H9 (cell line): ENCODE data around the gene USP3. TPM values are rescaled to one million over a fixed set of nuclear protein-coding genes. Genes with fewer than 3 reads are reported as not detected.

ENCODE experiments used
- DNase-seq: peaks from one replicate; pipeline ENCODE4 v3.0.0-alpha.2; 2017
- H2AFZ ChIP-seq: one replicate; pipeline ENCODE4 v1.6.1; 2013; ENCODE audit warnings: mild to moderate bottlenecking, low read length, control low read depth, moderate library complexity
- H2AK5ac ChIP-seq: 2 replicates; pipeline ENCODE4 v1.6.1; 2013; ENCODE audit warnings: low read length, control low read depth, mixed read lengths; ENCODE audit not compliant: insufficient read length
- H2BK120ac ChIP-seq: one replicate; pipeline ENCODE4 v1.6.1; 2013; ENCODE audit warnings: low read depth, mild to moderate bottlenecking, low read length, control low read depth, inconsistent platforms; ENCODE audit not compliant: poor library complexity, severe bottlenecking
- H2BK12ac ChIP-seq: 2 replicates; pipeline ENCODE4 v1.6.1; 2013; ENCODE audit warnings: low read length, control low read depth, mixed read lengths, low read depth; ENCODE audit not compliant: insufficient read length
- H2BK15ac ChIP-seq: 2 replicates; pipeline ENCODE4 v1.6.1; 2013; ENCODE audit warnings: low read depth, low read length, control low read depth
- H2BK20ac ChIP-seq: one replicate; pipeline ENCODE4 v1.6.1; 2013; ENCODE audit warnings: low read depth, mild to moderate bottlenecking, low read length, control low read depth, inconsistent platforms; ENCODE audit not compliant: poor library complexity, severe bottlenecking
- H2BK5ac ChIP-seq: 2 replicates; pipeline ENCODE4 v1.6.1; 2013; ENCODE audit warnings: low read length, control low read depth, mixed read lengths; ENCODE audit not compliant: insufficient read length
- H3K14ac ChIP-seq: 2 replicates; pipeline ENCODE4 v1.6.1; 2013; ENCODE audit warnings: low read length, control low read depth; ENCODE audit not compliant: insufficient read depth
- H3K18ac ChIP-seq: 2 replicates; pipeline ENCODE4 v1.6.1; 2013; ENCODE audit warnings: low read depth, mild to moderate bottlenecking, mixed read lengths, low read length, control low read depth; ENCODE audit not compliant: insufficient read length
- H3K23ac ChIP-seq: 2 replicates; pipeline ENCODE4 v1.6.1; 2013; ENCODE audit warnings: low read length, control low read depth, mixed read lengths, low read depth; ENCODE audit not compliant: insufficient read length
- H3K23me2 ChIP-seq: 2 replicates; pipeline ENCODE4 v1.6.1; 2013; ENCODE audit warnings: low read depth, mild to moderate bottlenecking, mixed read lengths, low read length, control low read depth; ENCODE audit not compliant: insufficient read length, poor library complexity, severe bottlenecking
- H3K27ac ChIP-seq: 2 replicates; pipeline ENCODE4 v1.5.1; 2013; ENCODE audit warnings: low read length, control low read depth, mixed read lengths, low read depth; ENCODE audit not compliant: insufficient read length
- H3K27me3 ChIP-seq: 2 replicates; pipeline ENCODE4 v1.6.1; 2013; ENCODE audit warnings: low read length, control low read depth, inconsistent platforms; ENCODE audit not compliant: insufficient read depth
- H3K4ac ChIP-seq: 2 replicates; pipeline ENCODE4 v1.6.1; 2013; ENCODE audit warnings: low read depth, mild to moderate bottlenecking, control low read depth, inconsistent platforms, low read length, moderate library complexity
- H3K4me1 ChIP-seq: 2 replicates; pipeline ENCODE4 v1.6.1; 2013; ENCODE audit warnings: low read length, control low read depth, inconsistent platforms; ENCODE audit not compliant: insufficient read depth
- H3K4me2 ChIP-seq: 2 replicates; pipeline ENCODE4 v1.6.1; 2013; ENCODE audit warnings: low read length, control low read depth, mixed read lengths; ENCODE audit not compliant: insufficient read length, insufficient read depth
- H3K56ac ChIP-seq: 2 replicates; pipeline ENCODE4 v1.6.1; 2013; ENCODE audit warnings: low read depth, mild to moderate bottlenecking, mixed read lengths, low read length, control low read depth; ENCODE audit not compliant: insufficient read length
- H3K79me1 ChIP-seq: 2 replicates; pipeline ENCODE4 v1.6.1; 2013; ENCODE audit warnings: low read depth, mild to moderate bottlenecking, moderate library complexity, low read length, control low read depth, inconsistent platforms; ENCODE audit not compliant: insufficient read depth, poor library complexity, severe bottlenecking
- H3K79me2 ChIP-seq: 2 replicates; pipeline ENCODE4 v1.6.1; 2013; ENCODE audit warnings: low read length, control low read depth, inconsistent platforms; ENCODE audit not compliant: insufficient read depth
- H3K9ac ChIP-seq: 2 replicates; pipeline ENCODE4 v1.6.1; 2013; ENCODE audit warnings: low read length, control low read depth, mixed read lengths; ENCODE audit not compliant: insufficient read length; ENCODE audit errors: extremely low read depth
- H3K9me3 ChIP-seq: one replicate; pipeline ENCODE4 v1.6.1; 2013; ENCODE audit warnings: low read depth, low read length, inconsistent platforms; ENCODE audit not compliant: control insufficient read depth
- H3T11ph ChIP-seq: one replicate; pipeline ENCODE4 v1.6.1; 2013; ENCODE audit warnings: mild to moderate bottlenecking, low read length, control low read depth, inconsistent platforms
- H4K20me1 ChIP-seq: one replicate; pipeline ENCODE4 v1.6.1; 2013; ENCODE audit not compliant: control insufficient read depth, insufficient read length, insufficient read depth
- H4K5ac ChIP-seq: 2 replicates; pipeline ENCODE4 v1.6.1; 2013; ENCODE audit warnings: low read depth, mild to moderate bottlenecking, mixed read lengths, low read length, control low read depth; ENCODE audit not compliant: insufficient read length
- H4K8ac ChIP-seq: replicated peaks from 2 replicates; pipeline ENCODE4 v1.6.1; 2013; ENCODE audit warnings: low read length, control low read depth, mixed read lengths, low read depth; ENCODE audit not compliant: insufficient read length
- H4K91ac ChIP-seq: 2 replicates; pipeline ENCODE4 v1.6.1; 2013; ENCODE audit warnings: low read depth, mild to moderate bottlenecking, moderate library complexity, mixed read lengths, low read length, control low read depth; ENCODE audit not compliant: insufficient read length
- H3K27ac Mint-ChIP-seq, 3 experiments: 2 replicates in 2 of 3; 3 replicates in 1 of 3; pipeline ENCODE4 v1.8.0; 2020 to 2021; ENCODE audit warnings: mixed read lengths in 3 of 3, mild to moderate bottlenecking in 1 of 3, moderate library complexity in 1 of 3
- H3K27me3 Mint-ChIP-seq: 2 replicates; pipeline ENCODE4 v1.8.0; 2021; ENCODE audit warnings: low read depth, mild to moderate bottlenecking, moderate library complexity, mixed read lengths
- H3K36me3 Mint-ChIP-seq, 3 experiments: 2 replicates in 2 of 3; 3 replicates in 1 of 3; pipeline ENCODE4 v1.8.0; 2020 to 2021; ENCODE audit warnings: low read depth in 3 of 3, mixed read lengths in 3 of 3; ENCODE audit not compliant: insufficient read depth in 1 of 3
- H3K4me1 Mint-ChIP-seq, 2 experiments: 2 replicates each; pipeline ENCODE4 v1.8.0; 2020; ENCODE audit warnings: mixed read lengths in 2 of 2
- H3K4me3 Mint-ChIP-seq, 2 experiments: 2 replicates in 1 of 2; 3 replicates in 1 of 2; pipeline ENCODE4 v1.8.0; 2020 to 2021; ENCODE audit warnings: mild to moderate bottlenecking in 2 of 2, mixed read lengths in 2 of 2, moderate library complexity in 1 of 2
- H3K9me3 Mint-ChIP-seq, 2 experiments: 2 replicates in 1 of 2; 3 replicates in 1 of 2; pipeline ENCODE4 v1.8.0; 2020; ENCODE audit warnings: mild to moderate bottlenecking in 2 of 2, mixed read lengths in 2 of 2, moderate library complexity in 1 of 2
- WGBS: extraction: QIAGEN DNeasy Blood & Tissue Kit; methylation state at CpG from one replicate; pipeline ENCODE4 v1.1.7; 2013; ENCODE audit warnings: missing lambda C conversion rate, low lambda C conversion rate, mixed read lengths; ENCODE audit not compliant: insufficient read length; ENCODE audit errors: extremely low coverage; 5-methylcytosine and 5-hydroxymethylcytosine counted together
- total RNA-seq: library from RNA; stranded (reverse); gene quantifications from 2 replicates; pipeline ENCODE4 v1.2.1, GENCODE V29; 2021
- TF ChIP-seq, protein P1 (sequence below): fragments of 200-600 bp; sonication (generic); conservative IDR thresholded peaks from 3 replicates; pipeline ENCODE4 v1.8.0; 2021; ENCODE audit warnings: antibody characterized with exemption, mild to moderate bottlenecking

Gene USP3
- total RNA-seq, 1 experiment from 2014 or later, result 14.2 TPM

DNA sequence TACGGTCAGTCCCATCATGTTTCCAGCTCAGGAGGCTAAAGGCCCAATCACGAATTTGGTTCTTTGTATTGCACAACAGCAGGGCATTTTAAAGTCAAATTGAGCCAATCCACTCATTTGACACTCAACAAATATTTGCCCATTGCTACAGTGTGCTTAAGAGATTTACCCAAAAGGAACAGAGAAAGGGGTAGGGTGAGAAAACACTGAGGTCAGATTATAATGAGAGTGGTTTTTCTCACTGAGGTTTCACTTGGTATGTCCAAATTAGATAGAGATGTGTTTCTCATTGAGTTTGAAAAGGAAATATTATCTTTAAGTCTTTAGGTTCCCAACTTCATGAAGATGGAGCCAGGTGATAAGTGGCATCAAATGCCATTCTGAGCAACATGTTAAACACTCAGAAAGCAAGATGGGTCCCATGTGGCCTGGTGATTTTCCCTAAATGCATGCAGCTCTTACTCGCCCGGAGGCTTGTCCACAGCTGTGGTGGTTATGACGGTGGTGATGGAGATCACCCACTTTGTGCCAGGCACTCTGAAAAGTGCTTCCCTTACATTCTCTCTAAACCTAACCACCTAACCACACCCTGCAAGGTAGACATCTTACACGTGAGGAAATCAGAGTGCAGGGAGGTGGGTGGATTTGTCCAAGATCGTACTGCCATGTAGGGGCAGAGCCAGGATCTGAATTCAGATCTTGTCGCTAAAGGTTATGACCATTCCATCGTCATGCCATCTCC lies 31.2 kb upstream of the USP3 start:
- Mint-ChIP-seq H3K4me1 (peaks cover 10 to 16% of the 10 kb centered on the region in 2 experiments), H3K27ac (no peak overlapping the region), H3K4me3 (no peak overlapping the region), H3K36me3 (peaks cover 0 to 2% (median 0%) of the 10 kb centered on the region in 3 experiments; a peak in 2 of 7 replicates), H3K27me3 (peaks cover 12% of the 10 kb centered on the region), H3K9me3 (peaks cover 0 to 6% of the 10 kb centered on the region in 2 experiments; a peak in 1 of 5 replicates)
- Histone ChIP-seq H3K56ac (no peak overlapping the region), H2BK15ac (no peak overlapping the region), H3K27me3 (no peaks in the 10 kb centered on the region), H4K91ac (no peak overlapping the region), H3K4me2 (no peak overlapping the region), H2AK5ac (no peak overlapping the region), H3K9me3 (no peaks in the 10 kb centered on the region), H3K14ac (no peak overlapping the region), H2AFZ (no peak overlapping the region), H2BK12ac (no peak overlapping the region), H4K8ac (no peak overlapping the region), H2BK120ac (no peak overlapping the region), H3K4me1 (no peaks in the 10 kb centered on the region), H2BK5ac (no peak overlapping the region), H3K23ac (no peak overlapping the region), H3K18ac (no peak overlapping the region), H4K5ac (no peak overlapping the region), H3K79me1 (no peaks in the 10 kb centered on the region), H3K23me2 (no peaks in the 10 kb centered on the region), H3T11ph (no peak overlapping the region), H3K79me2 (no peaks in the 10 kb centered on the region), H3K9ac (no peak overlapping the region), H4K20me1 (no peaks in the 10 kb centered on the region), H3K4ac (no peak overlapping the region), H2BK20ac (no peak overlapping the region), H3K27ac (no peak overlapping the region)
- WGBS, result no CpG with 5 or more reads among the region's 9 CpGs
- TF ChIP-seq, protein P1, sequence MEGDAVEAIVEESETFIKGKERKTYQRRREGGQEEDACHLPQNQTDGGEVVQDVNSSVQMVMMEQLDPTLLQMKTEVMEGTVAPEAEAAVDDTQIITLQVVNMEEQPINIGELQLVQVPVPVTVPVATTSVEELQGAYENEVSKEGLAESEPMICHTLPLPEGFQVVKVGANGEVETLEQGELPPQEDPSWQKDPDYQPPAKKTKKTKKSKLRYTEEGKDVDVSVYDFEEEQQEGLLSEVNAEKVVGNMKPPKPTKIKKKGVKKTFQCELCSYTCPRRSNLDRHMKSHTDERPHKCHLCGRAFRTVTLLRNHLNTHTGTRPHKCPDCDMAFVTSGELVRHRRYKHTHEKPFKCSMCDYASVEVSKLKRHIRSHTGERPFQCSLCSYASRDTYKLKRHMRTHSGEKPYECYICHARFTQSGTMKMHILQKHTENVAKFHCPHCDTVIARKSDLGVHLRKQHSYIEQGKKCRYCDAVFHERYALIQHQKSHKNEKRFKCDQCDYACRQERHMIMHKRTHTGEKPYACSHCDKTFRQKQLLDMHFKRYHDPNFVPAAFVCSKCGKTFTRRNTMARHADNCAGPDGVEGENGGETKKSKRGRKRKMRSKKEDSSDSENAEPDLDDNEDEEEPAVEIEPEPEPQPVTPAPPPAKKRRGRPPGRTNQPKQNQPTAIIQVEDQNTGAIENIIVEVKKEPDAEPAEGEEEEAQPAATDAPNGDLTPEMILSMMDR, result no peak
- no peak for DNase-seq
